GM21381 (cell line): ENCODE measurements around the gene CDC14B.
"Not testable (repeated sequence)": the region's sequence is repeated elsewhere in the genome, so short reads cannot be mapped to it uniquely, and the experiment has no call there.

ENCODE experiments used
- ATAC-seq: cut with Tn5 transposase; IDR thresholded peaks from one replicate; pipeline ENCODE4 v1.9.1; 2021; ENCODE audit warnings: mild to moderate bottlenecking, moderate library complexity; ENCODE audit not compliant: unreplicated experiment

The CDC14B gene

DNA sequence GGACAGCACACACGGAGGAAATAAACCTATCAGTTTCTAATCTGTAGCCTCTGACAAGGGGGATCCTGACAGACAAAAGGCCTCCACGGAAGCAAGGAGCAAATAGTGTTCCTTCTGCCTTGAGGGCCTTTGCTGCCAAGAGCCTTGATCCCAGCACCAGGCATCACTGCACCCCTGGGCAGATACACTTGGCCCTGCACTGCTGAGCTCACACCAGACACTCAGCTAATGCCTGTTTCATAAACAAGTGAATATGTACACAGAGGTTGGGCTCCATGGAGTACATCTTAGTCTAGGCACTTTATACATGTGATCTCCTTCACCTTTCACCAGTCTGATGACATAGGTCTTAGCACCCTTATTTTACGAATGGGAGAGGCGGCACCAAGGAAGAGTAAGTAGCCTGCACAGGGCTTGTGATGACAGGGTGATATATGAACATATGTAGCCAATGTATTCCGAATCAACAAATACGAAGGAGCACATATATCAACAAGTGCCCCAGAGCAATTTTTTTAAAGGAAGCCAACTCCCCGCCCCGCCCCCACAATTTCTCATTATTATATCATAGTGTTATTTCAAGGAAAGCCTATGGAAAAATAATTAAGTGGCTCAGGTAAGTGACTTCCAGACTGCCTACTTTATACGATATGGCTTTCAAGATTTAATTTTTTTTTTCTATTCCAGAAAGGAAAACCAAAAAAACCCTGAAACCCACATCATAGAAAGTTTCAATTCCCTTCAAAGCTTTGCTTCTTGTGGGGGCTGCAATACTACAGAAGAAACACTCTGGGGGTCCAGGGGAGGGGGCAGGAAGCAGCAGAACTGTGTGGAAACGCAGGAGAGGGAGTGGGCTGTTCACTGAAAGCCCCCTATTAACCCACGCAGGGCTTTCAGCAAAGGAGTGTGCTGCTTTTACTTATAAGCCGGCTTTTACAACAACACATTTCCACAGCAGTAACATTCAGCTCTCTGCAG, 32.0 kb downstream of the CDC14B start:
- no peak for ATAC-seq

DNA sequence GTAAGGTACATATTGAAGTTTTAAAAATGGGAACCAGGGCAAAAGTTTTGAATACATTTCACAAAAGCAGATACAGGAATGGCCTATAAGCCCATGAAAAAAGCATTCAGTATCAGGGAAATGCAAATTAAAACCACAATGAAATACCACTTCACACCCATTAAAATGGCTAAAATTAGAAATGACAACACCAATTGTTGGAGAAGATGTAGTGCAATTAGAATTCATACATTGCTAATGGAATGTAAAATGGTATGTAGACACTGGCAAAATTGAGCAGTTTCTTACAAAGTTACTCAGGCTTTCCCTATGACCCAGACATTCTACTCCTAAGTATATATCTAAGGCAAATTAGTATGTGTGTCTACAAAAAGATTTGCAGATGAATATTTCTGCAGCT, 34.2 kb downstream of the CDC14B start:
- no peak for ATAC-seq

DNA sequence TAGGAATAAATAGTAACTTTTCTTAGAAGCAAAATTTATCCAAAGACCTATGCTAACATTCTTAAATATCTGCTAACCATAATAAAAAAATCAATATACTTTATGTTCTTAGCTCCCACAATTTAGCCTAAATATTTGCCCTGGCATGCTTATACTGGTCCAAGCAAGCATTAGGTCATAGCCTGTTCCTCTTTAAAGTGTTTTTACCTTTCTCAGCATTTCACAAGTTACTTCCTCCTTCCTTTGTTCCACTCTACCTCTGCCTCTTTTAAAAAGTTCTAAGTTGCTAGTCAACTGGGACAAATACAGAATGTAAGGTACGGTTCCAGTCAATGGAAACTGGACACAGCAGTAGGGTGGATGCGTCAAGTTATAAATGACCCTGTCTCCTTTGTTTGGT, 37.4 kb downstream of the CDC14B start:
- not testable (repeated sequence) for ATAC-seq

DNA sequence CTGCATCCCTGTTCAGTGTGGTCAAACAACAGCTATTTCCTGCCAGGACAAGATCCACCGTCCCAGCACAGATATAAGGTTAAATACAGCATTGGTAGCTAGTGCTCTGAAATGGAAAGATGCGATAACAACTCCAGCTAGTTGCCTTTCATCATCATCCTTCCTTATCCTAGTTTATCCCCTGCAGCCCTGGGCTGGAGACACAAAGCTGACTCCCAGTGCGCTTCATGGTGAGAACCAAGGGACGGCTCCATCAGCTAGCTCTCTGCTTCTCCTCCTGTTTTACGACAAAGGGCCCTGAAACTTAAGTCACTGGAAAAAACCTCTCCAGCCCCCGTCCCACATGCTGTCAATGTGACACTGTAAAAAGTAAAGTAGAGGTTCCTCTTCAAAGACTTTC, 37.9 kb downstream of the CDC14B start:
- no peak for ATAC-seq

DNA sequence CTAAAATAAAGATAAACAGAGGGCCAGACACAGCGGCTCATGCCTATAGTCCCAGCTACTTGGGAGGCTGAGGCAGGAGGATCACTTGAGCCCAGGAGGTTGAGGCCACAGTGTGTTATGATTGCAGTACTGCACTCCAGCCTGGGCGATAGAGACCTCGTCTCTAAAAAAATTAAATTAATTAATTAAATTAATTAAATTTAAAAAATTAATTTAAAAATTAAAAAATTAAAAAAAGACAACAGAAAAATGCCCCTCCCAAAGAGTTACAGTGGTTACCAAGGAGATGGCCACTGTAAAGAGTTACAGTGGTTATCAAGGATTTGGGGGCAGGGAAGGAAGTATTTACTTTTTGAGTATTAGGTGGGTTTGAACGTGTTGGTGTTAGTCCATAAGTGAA, 38.3 kb downstream of the CDC14B start:
- ATAC-seq = no peak

DNA sequence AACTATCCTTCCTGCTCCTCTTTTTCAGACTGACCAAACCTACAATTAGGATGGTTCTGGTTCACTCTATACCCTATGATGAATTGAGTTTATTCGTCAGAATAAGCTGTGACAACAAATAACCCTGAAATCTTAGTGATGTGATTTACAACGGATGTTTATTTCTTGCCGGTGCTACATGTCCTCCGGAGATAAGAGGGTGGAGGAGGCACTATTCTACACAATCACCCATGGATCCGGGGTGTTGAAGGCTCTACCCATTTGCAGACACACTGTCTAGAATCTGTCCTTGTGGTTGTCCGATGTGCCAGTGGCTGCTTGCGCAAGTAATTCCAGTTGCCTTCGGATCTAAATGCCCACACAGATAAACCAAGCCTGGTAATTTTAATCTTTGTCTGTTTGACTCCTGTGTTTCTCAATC, 44.7 kb downstream of the CDC14B start:
- ATAC-seq = no peak

DNA sequence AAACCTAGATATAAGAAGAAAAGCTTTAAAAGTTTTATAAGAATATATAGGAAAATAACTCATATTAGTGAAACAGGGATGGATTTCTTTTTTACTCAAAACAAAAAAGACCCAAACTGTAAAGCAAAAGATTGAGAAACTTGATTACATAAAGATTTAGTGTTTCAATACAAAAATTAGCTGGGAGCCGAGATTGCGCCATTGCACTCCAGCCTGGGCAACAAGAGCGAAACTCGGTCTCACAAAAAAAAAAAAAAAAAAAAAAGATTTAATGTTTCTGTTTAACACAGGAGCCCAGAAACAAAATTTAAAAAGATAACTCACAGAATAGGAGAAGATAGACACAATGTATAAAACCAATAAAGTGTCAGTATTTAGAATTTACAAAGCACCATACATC, 45.2 kb downstream of the CDC14B start:
- ATAC-seq = no peak

DNA sequence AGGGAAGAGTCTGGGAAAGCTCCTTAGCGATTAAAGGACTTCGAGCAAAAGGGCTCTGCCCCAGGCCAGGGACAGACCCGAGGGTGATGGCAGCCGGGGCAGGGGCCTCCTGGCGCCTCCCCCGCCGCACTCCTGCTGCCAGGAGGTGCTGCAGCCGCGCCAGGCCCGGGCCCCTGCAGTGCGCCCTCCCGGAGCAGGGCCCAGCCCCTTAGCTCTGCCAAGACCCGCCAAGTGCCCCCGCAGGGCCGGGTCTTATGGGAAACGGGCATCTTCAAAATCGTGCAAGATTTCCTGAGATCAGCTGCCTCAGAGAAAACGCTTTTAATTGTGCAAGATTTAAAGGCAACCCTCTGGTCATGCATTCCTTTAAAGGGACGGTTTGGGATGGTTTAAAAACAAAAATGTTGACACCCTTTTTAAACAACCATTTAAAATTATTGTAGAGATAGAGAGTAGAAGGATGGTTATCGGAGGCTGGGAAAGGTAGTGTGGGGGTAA, 52.4 kb downstream of the CDC14B start:
- peak; percentile 40 for ATAC-seq

DNA sequence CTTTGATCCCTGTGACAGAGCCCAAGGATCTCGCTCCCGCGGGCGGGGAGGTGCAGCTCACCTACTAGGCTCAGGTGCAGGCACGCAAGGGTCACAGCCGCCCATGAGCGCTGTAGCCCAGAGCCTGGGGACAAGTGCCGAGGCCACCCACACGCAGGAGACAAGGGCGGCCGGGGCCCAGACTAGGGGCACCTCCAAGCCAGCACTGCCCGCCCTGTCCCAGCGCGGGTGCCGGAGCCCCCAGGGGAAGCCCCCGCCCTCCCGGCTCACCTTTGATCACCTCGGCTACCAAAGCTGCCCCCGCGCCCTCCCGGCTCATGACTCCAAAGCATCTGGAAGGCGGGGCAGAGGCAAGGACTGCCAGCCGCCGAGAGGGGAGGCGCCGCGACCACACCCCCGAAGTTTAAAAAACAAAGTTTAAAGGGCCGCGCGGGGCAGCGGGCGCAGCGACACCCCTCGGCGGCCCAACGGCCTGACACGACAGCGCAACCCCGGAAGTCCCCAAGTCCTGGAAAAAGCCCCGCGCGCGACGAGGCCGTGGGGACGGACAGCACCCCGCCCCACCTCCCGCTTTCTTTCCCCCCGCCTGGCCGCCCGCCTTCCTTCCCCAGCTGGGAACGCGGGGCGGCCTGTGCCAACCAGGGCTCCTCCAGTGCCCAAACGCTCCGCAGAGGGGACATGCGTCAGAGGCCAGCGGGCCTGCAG, 53.0 kb downstream of the CDC14B start:
- peak; percentile 90 for ATAC-seq

DNA sequence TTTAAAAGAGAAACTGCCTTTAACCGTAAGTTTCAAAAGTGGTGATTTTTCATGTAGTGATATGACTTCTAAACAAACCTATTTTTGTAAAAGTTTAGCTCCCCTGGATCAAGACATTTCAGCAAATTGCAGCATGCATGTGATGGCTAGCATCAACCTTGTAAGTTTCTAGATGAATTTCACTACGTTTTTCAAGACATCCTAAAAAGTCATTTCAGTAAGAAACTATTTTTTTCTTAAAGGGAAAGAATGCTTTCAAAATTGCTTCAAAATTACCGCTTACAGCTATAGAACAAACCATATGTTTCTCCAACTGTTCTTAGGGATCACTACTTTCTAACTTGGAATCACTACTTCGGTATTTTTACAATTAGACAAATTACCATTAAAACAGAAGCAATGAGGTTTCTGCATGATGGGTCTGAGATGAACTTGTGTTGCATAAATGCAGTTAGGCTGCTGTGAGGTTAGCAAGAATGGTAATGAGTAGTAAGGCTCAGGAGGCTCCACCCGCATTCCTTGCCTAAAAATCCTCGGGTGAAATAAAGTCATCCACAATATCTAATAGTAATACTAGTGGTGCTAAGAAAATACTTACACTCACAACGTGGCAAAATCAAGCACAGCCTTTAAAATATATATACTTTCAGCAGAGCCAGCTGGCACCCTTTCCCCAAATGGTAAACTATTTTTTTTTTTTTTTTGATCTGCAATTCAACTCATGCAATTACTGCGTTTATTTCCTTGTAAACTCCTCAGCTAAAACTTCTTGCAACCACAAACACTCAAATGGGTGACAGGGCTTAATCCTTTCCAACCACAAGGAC, 53.8 kb downstream of the CDC14B start:
- ATAC-seq = no peak

DNA sequence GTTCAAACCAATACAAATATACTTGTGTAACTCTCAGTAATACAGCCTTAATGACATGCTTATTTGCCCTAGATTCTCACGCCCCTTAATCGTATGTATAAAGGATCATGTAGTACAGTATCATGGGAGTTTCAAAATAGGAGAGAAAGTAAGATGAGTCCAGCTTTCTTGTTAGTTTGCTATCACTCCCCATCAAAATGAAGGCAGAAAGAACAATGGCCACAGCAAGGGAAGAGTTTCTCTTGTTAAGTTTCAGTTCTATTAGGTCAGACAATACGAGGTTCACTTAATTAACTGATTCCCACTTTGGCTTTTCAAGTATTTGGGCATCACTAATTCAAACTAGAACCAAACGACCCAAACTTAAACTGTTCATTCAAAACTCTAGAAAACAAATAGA, 55.4 kb downstream of the CDC14B start:
- no peak for ATAC-seq

DNA sequence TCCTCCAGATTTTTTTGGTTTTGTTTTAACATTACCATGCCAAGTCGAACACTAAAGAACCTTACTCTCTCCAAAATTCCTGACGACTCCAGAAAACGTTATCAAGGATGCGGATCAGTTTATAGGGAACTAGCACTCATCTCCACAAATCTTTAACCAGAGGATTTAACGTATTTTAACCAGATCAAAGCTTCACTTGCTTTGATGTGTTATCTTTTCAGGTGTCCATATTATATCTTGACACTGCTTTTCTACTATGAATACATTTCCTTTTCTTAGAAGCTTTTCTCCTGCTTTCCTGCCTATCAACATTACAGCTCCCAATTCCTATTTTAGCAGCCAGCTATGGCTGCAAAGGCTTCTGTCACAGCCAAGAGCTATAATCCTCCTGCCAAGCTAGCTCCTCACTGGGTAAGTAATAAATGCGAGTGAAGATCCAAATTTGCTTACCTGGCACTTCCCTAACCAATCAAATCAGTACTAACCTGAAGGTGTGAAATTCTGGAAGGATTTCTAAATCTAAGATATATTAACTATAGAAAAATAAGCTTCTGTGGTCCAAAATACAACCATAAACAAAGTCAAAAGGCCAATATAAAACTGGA, 60.2 kb downstream of the CDC14B start:
- no peak for ATAC-seq

DNA sequence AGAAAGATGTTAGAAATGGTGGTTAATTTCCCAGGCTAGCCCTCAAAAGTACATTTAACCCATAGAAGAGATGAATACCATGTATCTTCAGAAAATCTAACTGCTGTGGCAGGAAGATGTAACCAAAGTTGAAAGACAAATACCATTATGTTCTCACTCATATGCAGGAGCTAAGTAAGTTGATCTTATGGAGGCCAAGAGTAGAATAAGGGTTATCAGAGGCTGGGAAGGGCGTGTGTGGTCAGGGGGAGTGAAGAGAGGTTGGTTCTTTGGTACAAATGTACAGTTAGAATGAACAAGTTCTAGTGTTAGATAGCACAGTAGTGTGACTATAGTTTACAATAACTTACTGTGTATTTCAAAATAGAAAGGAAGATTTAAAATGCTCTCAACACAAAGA, 61.7 kb downstream of the CDC14B start:
- no peak for ATAC-seq

DNA sequence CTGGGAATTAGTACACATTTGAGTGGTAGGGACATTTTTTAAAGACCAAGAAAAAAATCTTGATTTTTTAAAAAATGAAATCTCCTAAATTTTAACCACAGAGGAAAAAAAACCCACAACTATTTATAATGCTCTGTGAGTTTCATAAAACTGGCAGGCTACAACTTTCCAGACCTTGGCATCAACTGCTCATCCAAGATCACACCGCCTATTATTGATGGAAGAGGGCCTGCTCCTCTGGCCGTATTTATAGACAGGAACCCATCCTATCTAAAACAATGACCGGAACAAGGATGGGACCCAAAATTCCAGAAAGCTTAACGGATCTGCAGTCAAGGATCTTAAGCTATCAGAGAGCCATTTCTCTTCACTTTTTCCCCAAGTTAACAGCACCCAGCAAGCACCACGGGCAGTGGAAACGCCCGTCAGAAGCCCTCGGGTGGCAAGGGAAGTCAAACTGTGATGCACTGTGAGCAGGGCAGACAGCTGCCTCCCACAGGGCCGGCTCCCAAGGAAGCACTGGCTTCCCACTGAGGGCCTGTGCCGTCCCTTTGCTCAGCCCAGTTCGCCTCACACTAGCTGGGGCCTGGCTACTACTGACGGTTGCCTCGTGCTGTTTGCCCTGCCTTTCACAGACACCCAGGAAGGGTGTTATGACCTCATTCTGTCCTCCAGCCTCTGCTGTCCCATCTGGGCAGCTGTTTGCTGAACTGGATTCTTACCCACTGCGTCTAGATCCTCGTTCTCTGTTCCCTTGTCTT, 62.8 kb downstream of the CDC14B start:
- no peak for ATAC-seq

DNA sequence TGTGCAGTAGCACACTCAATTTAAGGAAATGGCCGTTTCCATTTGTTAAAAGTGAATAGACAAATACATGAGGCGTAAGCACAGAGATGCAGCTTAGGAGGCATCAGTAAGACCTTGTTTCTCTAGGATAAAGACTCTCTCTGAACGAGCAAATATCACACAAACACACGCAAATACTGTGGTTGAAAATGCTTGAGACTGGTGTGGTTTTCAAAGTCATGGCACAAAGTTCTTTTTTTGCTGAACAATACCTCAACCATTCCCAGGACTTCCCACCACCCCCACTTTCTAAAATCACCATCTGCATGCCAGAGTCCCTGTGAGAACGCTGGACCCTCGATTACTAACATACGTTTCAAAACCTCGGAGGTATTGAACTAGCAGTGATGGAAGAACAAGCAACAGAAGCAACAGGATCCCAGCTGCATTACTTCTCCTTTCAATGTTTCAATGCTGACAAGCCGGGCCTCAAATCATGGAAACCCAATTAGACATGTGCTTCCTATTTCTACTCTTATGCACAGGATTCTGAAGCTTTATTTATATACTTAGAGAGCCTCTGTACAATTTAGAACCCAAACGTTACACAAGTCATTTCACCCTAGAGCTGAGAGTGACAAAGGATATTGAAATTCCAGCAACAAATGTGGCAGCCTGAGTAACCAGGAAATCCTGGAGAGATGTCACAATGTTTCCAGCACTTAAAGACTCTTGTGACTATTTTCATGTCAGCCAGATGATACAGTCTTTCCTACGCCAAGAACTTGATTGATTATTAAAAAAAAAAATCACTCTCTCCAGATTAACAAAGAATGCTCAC, 63.9 kb downstream of the CDC14B start:
- ATAC-seq = no peak

DNA sequence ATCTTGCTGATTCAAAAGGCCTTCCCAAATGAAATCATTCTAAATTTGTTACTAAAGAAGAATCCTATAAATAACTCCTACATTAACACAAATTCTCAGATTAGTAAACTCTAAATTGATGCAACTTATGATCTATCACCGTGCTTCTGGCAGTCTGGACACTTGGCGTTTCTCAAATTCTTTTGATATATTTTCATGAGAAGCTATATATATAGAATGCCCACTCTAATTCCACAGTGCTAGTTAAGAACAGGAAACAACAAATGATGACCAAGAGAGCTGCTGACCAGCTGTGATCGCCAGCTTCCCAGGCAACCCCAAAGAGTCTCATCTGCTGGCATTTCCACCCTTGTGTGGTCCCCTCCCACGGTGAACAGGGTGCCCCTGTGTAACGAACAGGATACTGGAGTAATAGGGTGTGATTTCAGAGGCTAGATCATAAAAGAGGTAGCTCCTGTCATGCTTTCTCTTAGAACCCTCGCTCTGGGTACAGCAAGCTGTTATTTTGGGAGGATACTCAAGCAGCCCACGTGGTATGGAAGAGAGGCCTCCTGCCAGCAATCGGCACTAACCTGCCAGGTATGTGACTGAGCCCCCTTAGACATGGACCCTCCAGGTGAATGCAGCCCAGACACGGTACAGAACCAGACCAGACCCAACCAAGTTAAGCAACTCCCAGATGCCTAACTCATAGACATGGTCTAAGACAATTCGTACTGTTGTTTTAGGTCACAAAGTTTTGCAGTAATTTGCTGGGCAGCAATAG, 64.7 kb downstream of the CDC14B start:
- no peak for ATAC-seq

DNA sequence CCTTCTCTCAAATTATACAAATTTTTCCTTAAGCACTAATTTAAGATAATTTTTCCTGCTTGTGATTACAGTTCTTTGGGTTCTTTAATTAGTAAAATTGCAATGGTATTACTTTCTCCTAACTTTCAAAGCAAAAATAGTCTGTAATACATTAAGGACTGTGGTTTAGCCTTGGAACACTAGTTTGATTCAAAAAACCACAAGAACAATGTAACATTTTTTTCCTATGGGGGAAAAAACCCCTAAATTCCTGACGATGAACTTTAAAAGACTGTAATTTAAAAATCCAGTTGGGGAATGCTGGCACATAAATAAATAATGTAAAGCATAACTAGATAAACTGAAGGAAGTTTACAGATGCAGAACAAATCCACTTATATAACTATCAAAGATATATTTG, 65.3 kb downstream of the CDC14B start:
- no peak for ATAC-seq

DNA sequence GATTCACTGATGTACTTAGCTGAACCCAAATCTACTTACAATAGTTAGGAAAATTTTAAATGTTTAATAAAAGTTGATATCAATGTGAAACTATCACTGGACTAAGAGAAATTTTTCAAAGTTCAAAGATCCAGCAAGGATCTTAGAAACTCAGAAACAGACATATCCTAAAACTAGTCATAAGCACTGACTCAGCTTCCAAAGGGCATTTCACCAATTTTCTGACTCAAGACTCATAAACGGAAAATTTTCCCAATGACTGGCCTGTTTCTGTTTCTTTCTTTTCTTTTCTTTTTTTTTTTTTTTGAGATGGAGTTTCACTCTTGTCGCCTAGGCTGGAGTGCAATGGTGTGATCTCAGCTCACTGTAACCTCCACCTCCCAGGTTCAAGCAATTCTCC, 66.6 kb downstream of the CDC14B start:
- no peak for ATAC-seq
